GM12878 (cell line): ENCODE data around the gene SAMD3. TPM values are rescaled to one million over a fixed set of nuclear protein-coding genes. Genes with fewer than 3 reads are reported as not detected.

Experiments used
- ATAC-seq: fragments of 200-7000 bp; cut with Tn5 transposase; 3 replicates; pipeline ENCODE4 v1.9.1; 2020; ENCODE audit warnings: mild to moderate bottlenecking, moderate library complexity
- BruUV-seq: library from RNA; stranded (reverse); fragments of 400-500 nt; replicated peaks from 2 replicates; lab custom pipeline; 2021; lab: Mats Ljungman, UMichigan
- CTCF ChIA-PET: fragments of 300-600 bp; sonication (Branson Sonifier 250); formaldehyde crosslinking; extraction: SDS; loops from one replicate; lab custom pipeline; 2021; ENCODE audit warnings: inconsistent platforms; lab: Yijun Ruan, JAX
- POLR2A ChIA-PET: fragments of 350-600 bp; formaldehyde crosslinking; extraction: SDS; loops from one replicate; lab custom pipeline; 2021; ENCODE audit warnings: inconsistent platforms; lab: Charles Lee
- RAD21 ChIA-PET: fragments of 300-600 bp; sonication (Branson Sonifier 250); formaldehyde crosslinking; loops from one replicate; lab custom pipeline; 2023; ENCODE audit warnings: antibody characterized with exemption; ENCODE audit not compliant: unreplicated experiment; lab: Charles Lee
- SMC1A ChIA-PET: fragments of 300-600 bp; sonication (Branson Sonifier 250); formaldehyde crosslinking; loops from one replicate; lab custom pipeline; 2023; ENCODE audit not compliant: unreplicated experiment, uncharacterized antibody; lab: Charles Lee
- DNase-seq: peaks from one replicate; pipeline ENCODE4 v3.0.0-alpha.2; 2011; ENCODE audit warnings: low read depth, low spot score
- FAIRE-seq: peaks from 3 replicates; lab custom pipeline; 2011; peaks lifted over from hg19 to GRCh38; lab: Jason Lieb, UNC
- H2AFZ ChIP-seq: 2 replicates; pipeline ENCODE4 v1.6.0; 2011; ENCODE audit warnings: low read depth, low read length, control low read depth; ENCODE audit not compliant: control insufficient read depth
- H3K27ac ChIP-seq: 2 replicates; pipeline ENCODE4 v1.5.1; 2011; ENCODE audit warnings: control low read depth; ENCODE audit not compliant: control insufficient read depth, insufficient read depth
- H3K27me3 ChIP-seq, 2 experiments: replicated peaks in 1 of 2; 2 replicates each; pipeline versions ENCODE4 v1.6.0 to v1.6.1; 2011; ENCODE audit warnings: low read length in 1 of 2; ENCODE audit not compliant: control insufficient read depth in 2 of 2, insufficient read depth in 2 of 2
- H3K36me3 ChIP-seq, 2 experiments: 2 replicates each; pipeline ENCODE4 v1.5.1; 2011; ENCODE audit warnings: low read length in 1 of 2; ENCODE audit not compliant: control insufficient read depth in 2 of 2, insufficient read depth in 2 of 2
- H3K4me1 ChIP-seq: 2 replicates; pipeline ENCODE4 v1.6.1; 2011; ENCODE audit warnings: mild to moderate bottlenecking, low read length, moderate library complexity, mixed read lengths; ENCODE audit not compliant: control insufficient read depth, insufficient read depth
- H3K4me2 ChIP-seq: 2 replicates; pipeline ENCODE4 v1.6.0; 2011; ENCODE audit warnings: control low read depth; ENCODE audit not compliant: control insufficient read depth, insufficient read depth
- H3K4me3 ChIP-seq: fragments of 200-600 bp; sonication (generic); 2 replicates; pipeline ENCODE4 v1.5.1; 2016
- H3K79me2 ChIP-seq: 2 replicates; pipeline ENCODE4 v1.6.0; 2011; ENCODE audit warnings: low read length; ENCODE audit not compliant: control insufficient read depth, insufficient read depth
- H3K9ac ChIP-seq: 2 replicates; pipeline ENCODE4 v1.8.0; 2011; ENCODE audit warnings: low read length, control low read depth, mixed read lengths; ENCODE audit not compliant: control insufficient read depth, insufficient read depth
- H3K9me3 ChIP-seq: replicated peaks from 3 replicates; pipeline ENCODE4 v1.5.1; 2011; ENCODE audit warnings: mild to moderate bottlenecking, low read length; ENCODE audit not compliant: control insufficient read depth, insufficient read depth
- H4K20me1 ChIP-seq: 2 replicates; pipeline ENCODE4 v1.6.0; 2011; ENCODE audit not compliant: control insufficient read depth, insufficient read depth
- E2F4 ChIP-seq: IDR thresholded peaks from 2 replicates; pipeline ENCODE4 v1.6.1; 2012; ENCODE audit warnings: low read depth, low read length, improper control_type of control experiment
- MYB ChIP-seq: fragments of 150-350 bp; IDR thresholded peaks from 2 replicates; pipeline ENCODE4 v1.6.1; 2014; ENCODE audit warnings: mild to moderate bottlenecking, low read depth, low read length, borderline replicate concordance
- SMAD5 ChIP-seq: IDR thresholded peaks from 2 replicates; pipeline ENCODE4 v1.6.1; 2016; ENCODE audit warnings: antibody characterized with exemption, low read depth
- WGBS: methylation state at CpG from one replicate; pipeline ENCODE4 v1.1.6; 2016; ENCODE audit warnings: low lambda C conversion rate; ENCODE audit not compliant: insufficient replicate concordance, insufficient coverage; ENCODE audit errors: missing lambda C conversion rate; 5-methylcytosine and 5-hydroxymethylcytosine counted together
- in situ Hi-C: fragments of 300-500 bp; cut with MboI; formaldehyde crosslinking; loops from 9 replicates; pipeline ENCODE4 v1.14.3; 2018; ENCODE audit warnings: mixed read lengths
- intact Hi-C: fragments of 100-400 bp; cut with micrococcal nuclease; formaldehyde crosslinking; loops from one replicate; pipeline ENCODE4 v1.14.2; 2022; ENCODE audit not compliant: unreplicated experiment
- polyA plus RNA-seq, 11 experiments: library from polyadenylated mRNA; depleted of rRNA in 4 of 11; unstranded in 6 of 11; stranded (reverse) in 5 of 11; fragments of >200 nt; fragmentation: Nextera tagmentation in 4 of 11; fragmentation: Illumina TruSeq in 1 of 11; extraction: Ambion mirVana in 4 of 11; extraction: Trizol in 1 of 11; gene quantifications; 1 replicate in 1 of 11; 2 replicates in 10 of 11; pipeline versions ENCODE4 v1.2.1 to v1.2.3, GENCODE V29; 2011 to 2016; ENCODE audit warnings: inconsistent platforms in 2 of 11, missing spikeins in 2 of 11, low read depth in 1 of 11
- total RNA-seq, 4 experiments: library from RNA; depleted of rRNA in 3 of 4; stranded (reverse); fragments of >200 nt in 3 of 4; fragmentation: Illumina TruSeq in 1 of 4; extraction: Trizol in 1 of 4; gene quantifications; 2 replicates each; pipeline versions ENCODE4 v1.2.1 to v1.2.3, GENCODE V29; 2013 to 2021

Gene SAMD3
- total and polyA plus RNA-seq, 10 of the 15 experiments (the other 5 are each of a cell fraction or from before 2014, with no cell fraction given) = 0.04 to 2.3 (median 0.39) TPM; not detected in 2

GRCh38 chr6:130113201-130113710 lies 109.5 kb downstream of the SAMD3 start:
- in situ Hi-C loops = no loop called here
- POLR2A ChIA-PET = interaction anchor here (0.5 to 0.6 kb wide), 2 partner anchors 11 to 932 kb away, joined by 3 read pairs; no protein-coding TSS in a partner anchor
- Histone ChIP-seq H3K4me1 (peaks cover 16% of the 10 kb centered on the region), H3K27ac (no peak overlapping the region), H2AFZ (no peak overlapping the region), H3K9me3 (no peaks in the 10 kb centered on the region; the same call in 2 of the 3 replicates), H3K9ac (no peak overlapping the region), H3K27me3 (no peaks in the 10 kb centered on the region), H3K4me2 (no peak overlapping the region), H4K20me1 (no peaks in the 10 kb centered on the region), H3K36me3 (no peaks in the 10 kb centered on the region; a peak in 1 of 4 replicates), H3K4me3 (no peak overlapping the region), H3K79me2 (no peaks in the 10 kb centered on the region)
- SMC1A ChIA-PET = interaction anchor here (0.8 to 5.0 kb wide), 6 partner anchors 11 to 45 kb away, joined by 3 to 27 read pairs (median 4); no protein-coding TSS in a partner anchor
- ATAC-seq (no peak), FAIRE-seq (no peak), DNase-seq (no peak)
- BruUV-seq = no TSS peak
- intact Hi-C loops = no loop called here
- RAD21 ChIA-PET = no interaction called here
- WGBS = 98% methylated on average over 2 of the region's 2 CpGs
- TF ChIP-seq SMAD5 (no peak), MYB (no peak)
- CTCF ChIA-PET = interaction anchor here (0.6 to 1.3 kb wide), 4 partner anchors 27 to 345 kb away, joined by 3 read pairs; no protein-coding TSS in a partner anchor

- Histone ChIP-seq H4K20me1 (no peaks in the 10 kb centered on the region), H3K36me3 (no peaks in the 10 kb centered on the region; a peak in 2 of 4 replicates), H3K27me3 (no peaks in the 10 kb centered on the region), H2AFZ (no peak overlapping the region), H3K9ac (no peak overlapping the region), H3K4me1 (peaks cover 18% of the 10 kb centered on the region), H3K79me2 (no peaks in the 10 kb centered on the region), H3K9me3 (no peaks in the 10 kb centered on the region), H3K4me3 (no peak overlapping the region), H3K4me2 (no peak overlapping the region), H3K27ac (no peak overlapping the region)
- no peak for DNase-seq
- FAIRE-seq = no peak
- CTCF ChIA-PET = no interaction called here
- SMC1A ChIA-PET = interaction anchor here (1.0 kb wide), 1 partner anchor 11 kb away, joined by 3 read pairs; no protein-coding TSS in a partner anchor
- POLR2A ChIA-PET = no interaction called here
- intact Hi-C loops = no loop called here
- BruUV-seq = no TSS peak
- in situ Hi-C loops = no loop called here
- WGBS = 93% methylated on average over 1 of the region's 1 CpG
- RAD21 ChIA-PET = no interaction called here
- no peak for ATAC-seq
- TF ChIP-seq E2F4 = no peak
Observed at GRCh38 chr6:130111031-130111430, 111.7 kb downstream of the SAMD3 start.
